Measurements from ENCODE around the gene SLC25A47.
"Not testable (repeated sequence)": the region's sequence is repeated elsewhere in the genome, so short reads cannot be mapped to it uniquely, and the experiment has no call there.

The SLC25A47 gene

DNA sequence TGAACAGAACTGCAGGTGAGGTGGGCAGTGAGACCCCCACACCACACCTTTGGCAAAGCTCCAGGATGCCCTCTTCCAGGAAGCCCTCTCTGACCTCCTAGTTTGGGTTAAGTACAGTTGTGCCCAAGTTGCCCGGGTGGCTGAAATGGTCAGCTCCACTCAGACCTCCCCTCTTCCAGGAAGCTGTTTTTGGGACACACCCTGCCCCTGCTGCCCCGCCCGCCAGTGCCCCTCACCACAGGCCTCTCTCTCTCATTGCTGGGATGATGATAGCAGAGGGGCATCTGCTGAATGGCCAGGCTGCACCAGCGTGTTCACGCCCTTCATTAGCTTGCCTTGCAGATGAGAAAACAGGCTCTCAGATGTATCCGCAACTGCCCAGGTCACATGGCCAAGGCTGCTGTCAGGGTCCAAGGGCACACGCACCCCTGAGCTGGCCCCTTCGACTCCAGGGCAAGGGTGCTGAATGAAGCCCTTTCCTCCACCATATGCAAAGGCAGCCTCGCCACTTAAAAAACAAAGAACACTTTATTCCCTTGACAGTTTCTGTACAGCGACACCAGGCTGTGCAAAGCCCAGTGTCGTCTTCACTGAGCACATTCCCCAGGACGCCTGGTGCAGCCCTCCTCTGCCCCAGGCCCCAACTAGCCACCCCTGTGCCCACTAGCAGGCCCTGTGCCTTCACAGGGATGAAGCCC lies 32.4 kb upstream of the SLC25A47 start:
- no peak for DNase-seq

- no peak for DNase-seq
Observed at GRCh38 chr14:100291305-100292075, 31.6 kb upstream of the SLC25A47 start.

DNA sequence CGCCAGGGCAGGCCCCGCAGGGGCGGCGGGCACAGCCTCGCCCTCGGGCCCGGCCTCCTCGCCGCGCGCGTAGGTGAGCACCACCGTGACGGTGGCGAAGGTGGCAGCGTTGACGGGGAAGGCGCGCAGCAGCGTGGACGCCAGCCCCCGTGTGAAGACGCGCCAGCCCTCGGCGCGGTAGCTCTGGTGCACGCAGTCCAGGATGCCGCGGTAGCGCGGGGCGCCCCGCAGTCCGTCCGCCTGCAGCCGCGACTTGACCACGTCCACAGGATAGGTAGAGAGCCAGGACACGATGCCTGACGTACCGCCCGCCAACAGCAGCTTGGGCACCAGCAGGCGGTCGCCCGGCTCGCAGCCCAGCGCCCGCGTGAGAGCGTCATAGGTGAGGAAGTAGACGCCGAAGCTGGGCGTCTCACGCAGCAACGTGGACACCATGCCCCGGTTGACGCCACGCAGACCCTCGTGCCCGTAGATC lies 30.8 kb upstream of the SLC25A47 start:
- DNase-seq, result no peak

DNA sequence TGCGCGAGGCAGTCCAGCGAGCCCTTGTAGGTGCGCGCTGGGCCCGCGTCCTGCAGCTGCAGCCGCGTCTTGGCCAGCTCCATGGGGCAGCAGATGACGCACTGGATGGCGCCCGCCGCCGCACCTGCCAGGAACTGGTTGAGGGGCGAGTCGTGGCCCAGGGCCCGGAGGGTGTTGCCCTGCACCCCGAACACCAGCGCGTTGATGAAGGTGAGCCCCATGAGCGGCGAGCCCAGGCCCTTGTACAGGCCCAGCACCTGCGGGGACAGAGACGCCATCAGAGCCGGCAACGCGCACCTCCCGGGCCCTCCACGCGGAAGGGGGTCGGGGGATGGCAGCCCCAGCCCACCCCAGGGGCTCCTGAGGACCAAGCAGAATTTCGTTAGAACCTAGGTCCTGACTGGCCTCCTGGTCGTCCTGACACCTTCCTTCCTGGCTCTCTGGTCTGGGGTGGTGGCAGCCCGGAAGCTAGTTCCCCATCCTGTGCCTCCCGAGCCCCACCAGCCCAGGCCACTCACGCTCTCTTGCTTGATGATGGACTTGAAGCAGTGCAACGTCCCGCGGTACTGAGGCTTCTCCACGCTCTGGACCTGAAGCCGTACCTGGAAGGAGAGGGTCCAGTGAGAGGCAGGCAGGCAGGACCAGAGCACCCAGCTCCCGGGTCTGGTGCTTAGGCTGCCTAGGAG lies 30.2 kb upstream of the SLC25A47 start:
- no peak for DNase-seq

GRCh38 chr14:100293497-100294212 lies 29.5 kb upstream of the SLC25A47 start:
- no peak for DNase-seq

DNA sequence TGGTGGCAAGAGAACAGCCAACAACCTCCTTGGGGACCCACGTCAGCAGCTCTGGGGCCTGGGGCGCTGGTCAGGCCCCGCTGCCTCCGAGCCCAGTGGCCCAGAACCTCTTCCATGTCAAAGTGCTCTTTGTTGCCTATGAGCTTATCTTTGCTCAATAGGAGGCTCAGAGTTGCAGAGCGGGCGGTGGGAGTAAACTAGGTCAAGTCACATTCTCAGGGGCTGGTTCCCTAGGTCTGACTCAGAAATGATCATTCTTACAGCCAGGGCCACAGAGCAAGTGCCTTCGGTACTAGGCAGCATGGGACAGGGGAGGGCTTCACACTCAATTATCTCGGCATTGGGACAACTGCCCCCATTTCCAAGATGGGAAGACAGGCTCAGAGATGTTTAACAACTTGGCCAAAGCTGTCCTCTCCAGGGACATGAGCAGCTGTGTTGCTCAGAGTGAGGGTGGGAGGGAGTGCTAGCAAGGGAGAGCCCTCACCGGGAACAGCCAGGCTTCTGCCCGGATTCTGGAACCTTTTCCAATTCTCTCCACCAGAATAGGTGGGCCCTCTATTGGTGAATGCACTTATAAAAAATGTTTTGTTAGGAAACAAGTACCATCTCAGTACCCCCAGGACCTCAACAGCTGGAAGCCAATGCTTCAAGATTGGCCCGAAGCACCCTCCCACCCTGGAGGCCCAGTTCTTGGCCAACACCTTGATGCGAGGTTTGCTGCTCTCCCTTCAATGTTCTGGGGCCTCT lies 28.8 kb upstream of the SLC25A47 start:
- no peak for DNase-seq

DNA sequence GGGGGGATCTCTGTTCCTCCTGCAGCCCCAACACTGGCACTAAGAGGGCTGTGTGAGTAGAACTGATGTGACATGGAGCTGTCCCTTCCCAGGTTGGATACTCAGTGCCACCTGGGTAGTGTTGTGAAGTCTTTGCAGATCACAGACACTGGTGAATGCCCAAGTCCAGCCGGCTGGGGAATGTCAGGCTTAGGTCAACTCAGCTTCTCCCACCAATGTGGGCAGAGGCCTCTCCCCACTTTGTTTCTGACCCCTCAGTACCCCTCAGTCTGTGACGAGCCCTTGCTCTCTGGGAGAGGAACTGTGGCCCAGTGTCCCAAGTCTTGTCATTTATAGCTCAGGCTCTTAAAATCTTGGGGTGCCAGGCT lies 28.2 kb upstream of the SLC25A47 start:
- no peak for DNase-seq

DNA sequence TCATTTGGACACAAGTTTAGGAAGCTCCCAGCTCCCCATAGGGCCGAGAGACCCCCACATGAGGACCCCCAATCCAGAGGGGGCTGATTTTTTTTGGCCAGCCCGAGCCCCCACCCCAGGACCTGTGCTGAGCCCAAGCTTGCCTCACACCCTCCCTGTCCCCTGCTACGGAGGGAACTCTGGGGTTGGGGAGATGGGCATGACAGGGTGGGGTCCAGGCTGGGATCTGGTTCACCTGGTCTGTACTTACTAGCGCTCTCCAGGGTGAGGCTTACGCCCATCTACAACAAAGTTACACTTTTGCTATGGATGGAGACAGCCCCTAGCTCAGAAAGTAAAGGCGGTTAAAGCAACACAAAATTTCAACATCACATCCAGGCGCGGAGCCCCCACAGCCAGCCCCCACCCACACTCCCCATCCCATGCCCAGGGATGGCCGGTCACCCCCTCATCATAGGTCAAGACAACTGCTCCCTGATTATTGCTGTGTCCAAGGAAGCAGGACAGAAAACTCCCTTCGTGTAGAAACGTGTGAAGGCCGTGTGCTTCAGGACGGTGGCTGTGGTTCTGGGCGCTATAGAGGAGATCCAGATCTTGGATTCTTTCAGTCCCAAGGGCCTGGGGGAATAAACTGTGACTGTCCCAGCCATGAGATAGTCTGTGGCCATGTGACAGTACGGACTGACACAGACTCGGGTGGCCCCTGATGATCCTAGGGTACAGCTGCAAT lies 27.6 kb upstream of the SLC25A47 start:
- no peak for DNase-seq

DNA sequence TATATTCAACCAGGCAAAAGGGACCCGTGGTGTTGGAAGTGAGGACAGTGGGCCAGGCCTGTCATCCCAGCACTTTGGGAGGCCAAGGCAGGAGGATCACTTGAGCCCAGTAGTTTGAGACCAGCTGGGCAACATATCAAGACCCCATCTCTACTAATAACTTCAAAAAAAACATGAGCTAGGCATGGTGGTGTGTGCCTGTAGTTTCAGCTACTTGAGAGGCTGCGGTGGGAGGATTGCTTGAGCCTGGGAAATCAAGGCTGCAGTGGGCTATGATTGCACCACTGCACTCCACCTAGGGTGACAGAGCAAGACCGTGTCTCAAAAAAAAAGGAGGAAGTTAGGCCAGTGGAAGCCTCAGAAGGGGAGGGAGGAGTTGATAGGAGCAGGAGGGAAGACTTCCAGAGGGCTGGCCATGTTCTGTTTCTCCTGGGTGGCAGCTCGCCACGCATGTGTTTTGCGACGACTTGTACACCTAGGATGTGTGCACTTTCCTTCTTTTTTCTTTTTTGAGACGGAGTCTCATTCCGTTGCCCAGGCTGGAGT lies 27.0 kb upstream of the SLC25A47 start:
- no peak for DNase-seq

DNA sequence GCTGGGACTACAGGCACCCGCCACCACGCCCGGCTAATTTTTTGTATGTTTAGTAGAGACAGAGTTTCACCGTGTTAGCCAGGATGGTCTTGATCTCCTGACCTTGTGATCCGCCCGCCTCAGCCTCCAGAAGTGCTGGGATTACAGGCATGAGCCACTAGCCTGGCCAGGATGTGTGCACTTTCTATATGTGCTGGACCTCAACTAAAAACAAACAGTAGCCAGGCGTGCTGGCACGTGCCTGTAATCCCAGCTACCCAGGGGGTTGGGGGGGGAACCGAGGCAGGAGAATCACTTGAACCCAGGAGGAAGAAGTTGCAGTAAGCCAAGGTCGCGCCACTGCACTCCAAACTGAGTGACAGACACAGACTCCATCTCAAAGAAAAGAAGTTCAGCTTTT lies 26.4 kb upstream of the SLC25A47 start:
- not testable (repeated sequence) for DNase-seq

- DNase-seq, result no peak
Observed at GRCh38 chr14:100297320-100298300, 25.5 kb upstream of the SLC25A47 start.

- DNase-seq, result no peak
Observed at GRCh38 chr14:100298551-100299237, 24.4 kb upstream of the SLC25A47 start.

GRCh38 chr14:100299238-100299560 lies 23.9 kb upstream of the SLC25A47 start:
- DNase-seq, result no peak

GRCh38 chr14:100302616-100303015 lies 20.5 kb upstream of the SLC25A47 start:
- no peak for DNase-seq

DNA sequence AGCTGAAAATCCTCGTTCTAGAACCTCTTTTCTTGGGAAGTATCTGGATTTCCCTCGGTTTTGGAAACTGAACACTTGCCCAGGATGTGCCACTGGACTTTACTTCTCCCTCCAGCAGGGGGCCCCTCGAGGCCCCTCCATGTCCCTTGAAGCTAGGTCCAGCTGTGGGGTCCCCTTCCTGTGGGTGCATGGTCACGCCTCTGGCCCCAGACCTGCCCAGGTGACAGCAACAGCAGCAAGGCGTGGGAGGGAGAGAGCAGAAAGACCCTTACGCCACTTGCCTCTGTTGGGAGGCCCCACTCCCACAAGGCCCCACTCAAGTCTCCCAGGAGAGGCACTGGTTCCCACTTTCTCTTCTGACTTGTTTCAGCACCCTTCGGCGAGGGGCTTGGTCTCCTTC lies 20.0 kb upstream of the SLC25A47 start:
- no peak for DNase-seq

- DNase-seq, result no peak
Observed at GRCh38 chr14:100303925-100304324, 19.2 kb upstream of the SLC25A47 start.

GRCh38 chr14:100304825-100305323 lies 18.3 kb upstream of the SLC25A47 start:
- DNase-seq, result peak; percentile 49

GRCh38 chr14:100305324-100306100 lies 17.6 kb upstream of the SLC25A47 start:
- DNase-seq, result peak; percentile 24

All from kidney glomerular epithelial cell (primary cell).